ENCODE measurements around the gene UBE2M.
A peak's percentile ranks its signal among the peaks of the same experiment; 100 is the strongest.

The UBE2M gene

DNA sequence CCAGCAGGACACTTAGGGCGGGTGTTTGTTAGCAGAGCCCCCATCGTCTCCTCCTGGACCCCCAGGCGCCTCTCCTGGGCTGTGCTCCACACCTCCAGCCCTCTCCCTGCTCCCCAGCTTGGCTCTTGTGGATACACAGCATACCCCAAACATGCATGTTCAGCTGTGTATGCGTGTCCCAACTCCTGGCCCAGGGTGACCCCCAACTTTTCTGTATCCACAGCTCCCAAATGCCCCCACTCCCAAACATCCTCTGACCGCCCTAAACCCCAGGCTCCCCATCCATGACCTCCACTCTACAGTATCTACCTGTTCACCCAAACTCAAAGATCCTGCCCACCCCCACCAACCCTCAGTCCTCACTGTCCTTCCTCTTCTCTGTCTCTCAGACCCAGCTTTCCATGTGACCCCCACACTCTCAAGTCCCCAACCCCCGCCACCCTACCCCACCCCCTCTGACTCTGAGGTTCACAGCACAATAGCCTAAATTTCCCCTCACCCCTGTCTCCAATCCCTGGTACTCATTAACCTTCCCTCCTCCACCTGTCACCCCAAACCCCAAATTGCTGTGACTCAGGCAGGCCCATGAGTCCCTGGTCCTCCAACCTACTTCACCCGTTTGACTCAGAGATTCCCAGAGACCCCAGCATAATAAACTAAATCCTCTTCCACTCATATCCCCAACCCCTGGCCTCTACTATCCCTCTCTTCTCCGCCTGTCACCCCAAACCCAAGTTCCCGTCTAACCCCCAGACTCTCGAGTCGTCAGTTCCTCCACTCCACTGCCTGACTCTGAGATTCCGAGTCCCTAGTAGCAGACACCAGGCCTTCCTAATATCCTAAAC lies 968 bp downstream of the UBE2M start:
- H3K4me3 ChIP-seq (ENCODE audit: low read length): peak overlapping the region; percentile 99
- no peak for DNase-seq (ENCODE audit: low read depth, low spot score)

DNA sequence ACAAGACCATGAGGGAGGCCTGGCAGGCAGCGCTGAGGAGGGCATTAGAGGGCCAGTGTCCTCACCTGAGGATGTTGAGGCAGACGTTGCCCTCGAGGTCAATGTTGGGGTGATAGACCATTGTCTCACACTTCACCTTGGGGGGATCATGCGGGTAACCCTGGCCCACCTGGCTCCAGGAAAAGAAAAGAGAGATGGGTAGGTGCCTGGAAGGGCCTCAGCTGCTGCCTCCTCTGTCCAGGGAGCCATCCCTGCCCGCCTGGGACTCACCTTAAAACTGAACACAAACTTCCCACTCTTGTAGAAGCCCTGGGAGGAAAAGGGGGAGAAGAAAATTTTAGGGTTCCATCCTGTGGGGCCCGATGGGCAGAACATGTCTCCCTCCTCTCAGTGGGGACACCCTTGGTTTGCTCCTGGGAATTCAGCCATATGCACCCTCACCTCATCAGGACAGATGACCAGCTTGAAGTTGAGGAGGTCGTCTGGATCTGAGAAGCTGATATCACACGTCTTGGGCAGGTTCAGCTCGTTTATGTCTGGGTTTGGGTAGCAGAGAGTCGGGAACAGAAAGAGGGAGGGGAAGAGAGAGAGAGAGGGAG lies 1.7 kb downstream of the UBE2M start:
- peak overlapping the region; percentile 99 for H3K4me3 ChIP-seq (ENCODE audit: low read length)
- no peak for DNase-seq (ENCODE audit: low read depth, low spot score)

DNA sequence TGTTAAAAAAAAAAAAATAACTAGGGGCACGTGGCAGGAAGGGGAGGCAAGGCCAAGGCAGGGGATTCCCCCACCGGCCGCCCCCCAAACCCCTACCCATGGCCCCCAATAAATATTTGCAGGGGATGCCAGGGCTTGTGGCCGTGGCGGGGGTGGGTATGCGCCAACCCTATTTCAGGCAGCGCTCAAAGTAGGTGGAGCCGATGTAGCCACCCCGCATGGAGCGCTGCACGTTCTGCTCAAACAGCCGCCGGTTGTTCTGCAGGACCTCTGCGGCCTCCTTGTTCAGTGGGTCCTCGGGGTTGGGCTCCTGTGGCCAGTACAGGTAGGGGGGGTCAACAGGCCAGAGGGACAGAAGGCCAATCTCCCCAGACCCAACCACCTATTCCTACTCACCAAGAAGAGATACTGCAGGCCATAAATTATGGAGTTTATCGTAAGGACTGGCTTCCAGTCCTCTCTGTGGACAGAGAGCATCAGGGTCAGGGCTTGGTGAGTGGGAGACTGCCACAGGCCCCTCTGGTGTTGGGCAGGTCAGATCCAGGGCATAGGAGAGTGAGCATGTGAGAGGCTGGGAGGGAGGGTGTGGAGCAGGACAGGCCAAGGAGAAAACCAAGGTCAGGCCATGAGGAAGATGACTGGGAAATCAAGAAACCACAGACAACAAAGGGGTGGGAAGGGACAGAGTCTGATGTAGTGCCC lies 2.3 kb downstream of the UBE2M start:
- H3K4me3 ChIP-seq (ENCODE audit: low read length): no peak overlapping the region
- DNase-seq (ENCODE audit: low read depth, low spot score): no peak

DNA sequence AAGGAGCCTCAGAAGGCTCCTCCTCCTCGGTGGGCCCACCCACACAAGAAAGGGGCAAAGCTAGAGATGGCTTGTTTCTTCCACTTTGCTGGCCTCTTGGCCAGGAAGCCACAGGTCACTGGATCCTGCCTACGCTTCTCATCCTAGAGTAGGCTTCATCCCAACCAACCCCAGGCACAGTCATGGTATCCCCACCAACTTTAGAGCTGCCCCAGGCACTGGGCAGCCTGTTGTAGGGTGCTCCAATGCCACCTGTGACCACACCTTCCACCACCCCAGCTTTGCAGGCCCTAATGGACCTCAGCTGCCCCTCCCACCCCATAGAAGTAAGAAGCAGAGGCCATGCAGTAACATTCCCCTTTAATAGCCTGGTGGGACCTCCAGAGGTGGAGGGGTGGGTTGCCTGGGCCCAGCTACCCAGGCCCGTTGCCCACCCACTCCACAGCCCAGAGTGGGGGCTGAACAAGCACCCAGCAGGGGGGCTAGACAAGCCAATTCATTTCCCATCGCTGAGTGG lies 3.0 kb downstream of the UBE2M start:
- no peak for DNase-seq (ENCODE audit: low read depth, low spot score)
- peak overlapping the region; percentile 85 for H3K4me3 ChIP-seq (ENCODE audit: low read length)

DNA sequence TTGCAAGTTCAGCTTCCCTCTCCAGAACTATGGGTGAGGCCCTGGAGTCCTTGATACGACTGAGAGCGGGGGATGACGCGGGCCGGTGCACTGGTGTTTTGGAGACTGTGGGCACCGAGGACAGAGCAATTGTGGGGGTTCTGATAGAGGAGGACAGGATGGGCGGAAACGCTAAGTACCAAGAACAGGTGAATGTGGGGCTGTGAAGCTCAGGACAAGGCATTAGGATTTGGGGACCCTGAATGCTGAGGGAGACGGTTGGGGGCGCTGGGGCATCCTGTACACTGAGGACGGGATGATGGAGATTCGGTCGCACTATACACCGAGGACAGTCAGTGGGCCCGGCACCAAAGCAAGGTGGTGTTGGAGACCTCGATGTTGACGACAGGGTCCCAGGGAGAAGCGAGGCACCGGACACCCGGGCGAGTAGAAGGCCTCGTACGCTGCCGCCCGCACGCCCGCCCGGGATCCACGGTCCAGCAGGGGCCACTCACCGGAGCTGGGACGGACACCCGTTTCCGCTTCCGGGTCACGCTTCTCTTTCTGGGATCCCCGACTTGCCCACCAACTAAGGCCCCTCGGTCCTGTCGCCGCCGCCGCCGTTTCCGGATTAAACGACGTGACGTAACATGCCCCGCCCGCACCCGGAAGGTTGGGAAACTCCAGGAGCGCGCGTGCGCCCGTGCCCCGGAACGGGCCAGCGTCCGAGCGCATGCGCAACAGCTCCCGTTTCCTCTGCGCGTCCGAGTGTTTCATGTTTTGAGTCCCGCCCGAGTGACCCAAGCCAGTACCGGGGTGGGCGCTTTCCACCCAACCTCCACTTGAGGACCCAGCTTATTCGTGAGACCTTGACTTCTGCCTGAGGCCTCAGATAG lies 3.7 kb downstream of the UBE2M start, which contains the start of gene CHMP2A:
Gene CHMP2A, minus strand, starts transcription at position 612 of the 875 bp plus-strand sequence. CDS start 893 bp downstream, outside the sequence.
- H3K4me3 ChIP-seq (ENCODE audit: low read length): peak within 1 kb of the TSS; percentile 85
- peak; percentile 90 for DNase-seq (ENCODE audit: low read depth, low spot score)

DNA sequence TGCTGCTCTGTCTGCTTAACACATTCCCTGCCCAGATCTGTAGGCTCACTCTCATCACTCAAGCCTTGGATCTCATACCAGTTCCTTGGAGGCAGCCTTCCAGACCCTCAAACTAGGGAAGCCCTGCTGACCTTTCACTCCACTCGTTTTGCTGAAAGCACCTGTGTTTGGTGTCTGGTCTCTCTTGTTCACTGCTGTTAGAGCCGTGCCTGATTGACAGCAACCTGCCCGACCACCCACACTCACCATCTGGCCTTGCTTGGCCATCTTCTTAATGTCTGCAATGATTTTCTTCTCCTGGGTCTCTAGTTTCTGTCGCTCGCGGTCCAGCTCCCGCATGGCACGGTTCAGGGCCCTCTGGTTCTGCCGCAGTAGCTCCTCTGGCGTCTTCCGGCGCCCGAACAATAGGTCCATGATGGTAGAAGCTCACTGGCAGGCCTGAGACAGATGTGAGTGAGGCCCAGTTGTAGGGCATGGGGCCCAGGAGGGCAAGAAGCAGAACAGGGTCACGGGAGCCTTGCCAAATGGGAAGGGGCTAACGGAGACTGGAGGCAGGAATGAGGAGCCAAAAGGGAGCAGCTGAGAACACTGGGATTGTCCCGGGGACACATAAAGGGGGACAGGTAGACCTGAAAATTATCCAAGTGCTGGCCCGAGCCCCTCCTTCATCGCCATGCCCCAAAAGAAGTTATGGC lies 4.5 kb downstream of the UBE2M start:
- peak overlapping the region; percentile 85 for H3K4me3 ChIP-seq (ENCODE audit: low read length)
- DNase-seq (ENCODE audit: low read depth, low spot score): no peak

DNA sequence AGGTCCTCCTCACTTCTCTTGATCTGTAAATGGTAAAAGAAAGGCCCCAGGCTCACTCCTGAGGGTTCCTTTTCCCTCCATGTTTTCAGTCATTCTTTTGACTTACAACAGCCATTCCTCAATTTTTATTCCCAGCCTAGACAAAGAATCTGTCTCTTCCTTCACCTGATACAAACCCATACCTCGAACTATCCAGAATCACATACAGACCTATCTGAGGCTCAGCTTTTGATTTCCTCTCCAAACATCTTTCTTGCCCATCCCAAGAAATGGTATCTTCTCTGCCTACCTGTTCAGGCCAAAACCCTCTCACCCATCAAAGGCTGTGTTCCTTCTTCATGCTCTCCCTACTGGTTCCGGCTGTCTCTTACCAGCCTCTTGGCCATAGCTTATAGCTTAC lies 5.8 kb downstream of the UBE2M start:
- DNase-seq (ENCODE audit: low read depth, low spot score): no peak
- H3K4me3 ChIP-seq (ENCODE audit: low read length): no peak overlapping the region

DNA sequence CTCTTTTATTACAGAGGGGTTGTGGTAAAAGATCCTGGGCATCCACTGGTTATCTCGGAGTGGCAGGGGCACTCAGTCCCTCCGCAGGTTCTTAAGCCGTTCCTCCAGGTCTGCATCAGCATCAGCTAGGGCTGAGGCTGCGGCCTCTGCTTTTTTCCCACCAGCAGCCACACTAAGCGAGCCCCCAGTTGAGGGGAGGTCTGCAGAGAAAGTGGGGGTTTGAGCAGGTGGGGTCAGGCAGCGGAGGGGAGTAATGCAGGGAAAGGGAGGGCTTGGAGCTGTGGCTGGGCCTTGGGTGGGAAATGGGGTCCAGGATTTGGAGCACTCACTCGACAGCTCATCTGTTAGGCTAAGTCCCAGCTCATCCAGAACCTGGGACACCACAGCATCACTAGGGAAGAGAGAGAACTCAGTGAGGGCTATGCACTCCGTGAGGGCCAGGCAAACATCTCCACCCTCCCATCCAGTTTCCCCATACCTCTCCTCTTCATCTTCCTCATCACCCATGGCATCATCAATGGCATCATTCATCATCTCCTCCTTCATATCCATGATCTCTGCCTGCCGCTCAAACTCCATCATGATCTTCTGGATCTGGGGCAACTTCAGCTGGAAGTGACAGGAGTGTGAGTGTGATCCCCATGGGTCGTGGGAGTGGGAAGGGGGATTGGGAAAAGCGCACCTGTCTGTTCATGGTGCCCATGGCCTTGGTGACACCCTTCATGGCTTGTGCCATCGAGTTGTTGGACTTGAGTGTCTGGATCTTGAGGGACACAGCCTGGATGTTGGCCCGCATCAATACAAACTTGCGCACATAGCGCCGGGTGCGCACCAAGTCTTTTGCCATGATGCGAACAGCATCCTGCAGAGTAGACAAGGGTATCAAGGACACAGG lies 6.6 kb downstream of the UBE2M start:
- no peak for DNase-seq (ENCODE audit: low read depth, low spot score)
- no peak overlapping the region for H3K4me3 ChIP-seq (ENCODE audit: low read length)

DNA sequence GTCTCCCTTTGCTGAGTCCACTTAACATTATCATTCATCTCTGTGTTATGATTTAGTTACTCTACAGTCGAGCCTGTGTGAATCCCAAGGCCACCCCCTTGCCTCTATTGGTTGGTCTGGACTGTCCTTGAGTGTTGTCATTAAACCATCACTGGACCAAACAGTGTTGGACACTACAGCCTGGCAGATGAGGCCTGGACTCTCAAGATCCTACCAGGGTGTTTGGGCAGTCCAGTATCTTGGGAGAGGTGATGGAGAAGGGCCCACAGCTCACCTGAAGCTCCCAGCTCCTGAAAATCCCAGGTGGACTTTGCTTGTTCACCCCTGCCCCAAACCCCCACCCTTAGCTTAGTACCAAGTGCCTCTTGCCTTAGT lies 7.3 kb downstream of the UBE2M start:
- no peak overlapping the region for H3K4me3 ChIP-seq (ENCODE audit: low read length)

DNA sequence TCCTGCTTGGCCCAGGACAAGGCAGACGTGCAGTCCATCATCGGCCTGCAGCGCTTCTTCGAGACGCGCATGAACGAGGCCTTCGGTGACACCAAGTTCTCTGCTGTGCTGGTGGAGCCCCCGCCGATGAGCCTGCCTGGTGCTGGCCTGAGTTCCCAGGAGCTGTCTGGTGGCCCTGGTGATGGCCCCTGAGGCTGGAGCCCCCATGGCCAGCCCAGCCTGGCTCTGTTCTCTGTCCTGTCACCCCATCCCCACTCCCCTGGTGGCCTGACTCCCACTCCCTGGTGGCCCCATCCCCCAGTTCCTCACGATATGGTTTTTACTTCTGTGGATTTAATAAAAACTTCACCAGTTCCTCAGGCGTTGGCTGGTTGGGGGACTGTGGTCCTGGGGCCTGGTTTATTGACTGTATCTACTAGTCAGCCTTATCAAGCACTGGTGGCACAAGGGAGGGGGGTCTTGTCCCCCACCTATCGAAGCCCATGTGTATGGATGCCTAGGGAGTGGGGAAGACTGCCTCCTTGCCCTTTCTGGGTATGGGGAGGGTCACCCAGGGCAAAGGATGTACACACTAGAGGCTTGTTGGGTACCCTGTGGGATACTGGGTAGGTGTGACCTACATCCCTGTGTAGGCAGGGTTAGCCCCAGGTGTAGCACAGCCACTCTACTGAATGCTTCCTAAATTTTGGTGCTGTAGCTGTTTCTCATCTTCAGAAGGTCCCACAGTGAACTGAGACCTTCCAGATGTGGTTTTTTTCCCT lies 7.9 kb downstream of the UBE2M start:
- H3K4me3 ChIP-seq (ENCODE audit: low read length): no peak overlapping the region
- DNase-seq (ENCODE audit: low read depth, low spot score): no peak

More for the DNA sequence above, 7.3 kb downstream of the UBE2M start:
- DNase-seq (ENCODE audit: low read depth, low spot score): no peak

DNA sequence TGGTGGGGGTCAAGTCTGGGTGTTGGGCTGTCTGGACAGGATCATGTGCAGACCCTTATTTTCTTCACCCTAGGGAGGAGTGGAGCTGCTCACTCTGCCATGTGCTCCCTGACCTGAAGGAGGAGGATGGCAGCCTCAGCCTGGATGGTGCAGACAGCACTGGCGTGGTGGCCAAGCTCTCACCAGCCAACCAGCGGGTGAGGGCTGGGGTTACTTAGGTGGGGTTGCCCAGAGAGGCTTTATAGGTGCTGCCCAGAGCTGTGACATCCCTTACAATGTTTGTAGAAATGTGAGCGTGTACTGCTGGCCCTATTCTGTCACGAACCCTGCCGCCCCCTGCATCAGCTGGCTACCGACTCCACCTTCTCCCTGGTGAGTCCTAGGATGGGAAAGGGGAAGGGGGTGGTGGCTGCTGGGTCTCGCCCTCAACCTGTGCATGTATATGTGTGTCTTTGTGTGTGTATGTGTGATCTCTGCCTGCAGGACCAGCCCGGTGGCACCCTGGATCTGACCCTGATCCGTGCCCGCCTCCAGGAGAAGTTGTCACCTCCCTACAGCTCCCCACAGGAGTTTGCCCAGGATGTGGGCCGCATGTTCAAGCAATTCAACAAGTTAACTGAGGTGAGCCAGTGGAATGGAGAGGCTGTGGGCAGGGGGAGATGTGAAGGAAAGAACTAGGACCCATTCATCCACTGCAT lies 8.6 kb downstream of the UBE2M start:
- no peak overlapping the region for H3K4me3 ChIP-seq (ENCODE audit: low read length)
- no peak for DNase-seq (ENCODE audit: low read depth, low spot score)

DNA sequence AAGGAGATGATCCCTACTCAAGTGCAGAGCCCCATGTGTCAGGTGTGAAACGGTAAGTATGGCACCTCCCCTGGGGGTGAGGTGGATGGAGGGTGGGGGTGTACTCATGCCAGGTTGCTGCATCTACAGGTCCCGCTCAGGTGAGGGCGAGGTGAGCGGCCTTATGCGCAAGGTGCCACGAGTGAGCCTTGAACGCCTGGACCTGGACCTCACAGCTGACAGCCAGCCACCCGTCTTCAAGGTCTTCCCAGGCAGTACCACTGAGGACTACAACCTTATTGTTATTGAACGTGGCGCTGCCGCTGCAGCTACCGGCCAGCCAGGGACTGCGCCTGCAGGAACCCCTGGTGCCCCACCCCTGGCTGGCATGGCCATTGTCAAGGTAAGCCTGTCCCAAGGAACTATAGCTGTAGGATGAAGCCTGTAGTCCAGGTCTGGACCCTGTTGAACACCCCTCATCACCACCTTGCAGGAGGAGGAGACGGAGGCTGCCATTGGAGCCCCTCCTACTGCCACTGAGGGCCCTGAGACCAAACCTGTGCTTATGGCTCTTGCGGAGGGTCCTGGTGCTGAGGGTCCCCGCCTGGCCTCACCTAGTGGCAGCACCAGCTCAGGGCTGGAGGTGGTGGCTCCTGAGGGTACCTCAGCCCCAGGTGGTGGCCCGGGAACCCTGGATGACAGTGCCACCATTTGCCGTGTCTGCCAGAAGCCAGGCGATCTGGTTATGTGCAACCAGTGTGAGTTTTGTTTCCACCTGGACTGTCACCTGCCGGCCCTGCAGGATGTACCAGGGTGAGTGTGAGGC lies 9.3 kb downstream of the UBE2M start:
- DNase-seq (ENCODE audit: low read depth, low spot score): no peak
- no peak overlapping the region for H3K4me3 ChIP-seq (ENCODE audit: low read length)

DNA sequence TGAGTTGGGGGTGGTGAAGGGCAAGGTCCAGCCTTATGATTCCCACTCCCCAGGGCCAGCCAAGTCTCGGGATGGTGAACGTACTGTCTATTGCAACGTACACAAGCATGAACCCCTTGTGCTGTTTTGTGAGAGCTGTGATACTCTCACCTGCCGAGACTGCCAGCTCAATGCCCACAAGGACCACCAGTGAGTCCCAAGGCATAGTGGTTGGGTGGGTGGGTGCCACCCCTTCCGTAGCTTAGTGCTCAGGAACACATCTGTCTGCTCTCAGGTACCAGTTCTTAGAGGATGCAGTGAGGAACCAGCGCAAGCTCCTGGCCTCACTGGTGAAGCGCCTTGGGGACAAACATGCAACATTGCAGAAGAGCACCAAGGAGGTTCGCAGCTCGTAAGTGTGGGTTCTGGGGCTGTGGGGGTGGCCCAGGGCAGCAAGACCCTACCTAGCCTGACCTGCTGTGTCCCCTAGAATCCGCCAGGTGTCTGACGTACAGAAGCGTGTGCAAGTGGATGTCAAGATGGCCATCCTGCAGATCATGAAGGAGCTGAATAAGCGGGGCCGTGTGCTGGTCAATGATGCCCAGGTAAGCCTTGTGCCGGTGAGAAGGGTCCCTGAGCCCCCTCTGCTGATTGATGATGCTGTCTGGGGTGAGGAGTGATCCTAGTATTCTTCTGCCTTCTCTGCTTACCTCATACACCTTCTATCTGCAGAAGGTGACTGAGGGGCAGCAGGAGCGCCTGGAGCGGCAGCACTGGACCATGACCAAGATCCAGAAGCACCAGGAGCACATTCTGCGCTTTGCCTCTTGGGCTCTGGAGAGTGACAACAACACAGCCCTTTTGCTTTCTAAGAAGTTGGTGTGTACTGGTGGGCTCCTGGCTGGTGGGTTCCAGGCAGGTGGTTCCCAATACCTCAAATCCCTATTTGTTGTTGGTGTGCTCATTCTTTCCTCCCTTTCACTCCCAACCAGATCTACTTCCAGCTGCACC lies 10.8 kb downstream of the UBE2M start:
- no peak overlapping the region for H3K4me3 ChIP-seq (ENCODE audit: low read length)
- DNase-seq (ENCODE audit: low read depth, low spot score): no peak

DNA sequence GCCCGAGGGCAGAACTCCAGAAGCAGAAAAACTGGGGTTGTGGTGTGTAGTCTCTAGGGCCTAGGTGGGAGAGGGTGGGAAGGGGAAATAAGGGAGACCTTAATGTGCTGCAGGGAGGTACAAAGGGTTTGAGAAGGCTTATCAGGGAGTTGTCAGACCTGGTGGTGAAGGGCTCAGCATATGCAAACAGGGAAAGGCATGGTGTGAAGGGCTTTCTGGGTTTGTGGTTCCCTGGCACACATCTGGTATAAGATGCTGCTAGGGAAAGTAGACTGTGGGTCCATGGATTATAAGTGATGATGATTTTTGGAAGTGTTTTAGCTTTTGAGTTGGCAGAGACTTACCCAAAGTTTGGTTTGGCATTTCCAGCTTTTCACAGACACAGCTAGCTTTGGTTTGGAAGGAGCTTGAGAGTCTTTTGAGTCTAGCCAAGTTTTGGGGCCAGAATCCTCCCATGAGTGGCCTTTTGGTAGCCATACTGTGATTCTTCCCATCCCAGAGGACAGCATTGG lies 12.3 kb downstream of the UBE2M start:
- H3K4me3 ChIP-seq (ENCODE audit: low read length): peak overlapping the region; percentile 87

More for the DNA sequence above, 12.3 kb downstream of the UBE2M start:
- no peak for DNase-seq (ENCODE audit: low read depth, low spot score)

Measured in Jurkat, Clone E6-1 (cell line).